SK-N-DZ (cell line): ENCODE data around the gene PLCD4.

Source experiments
- DNase-seq: peaks from one replicate; pipeline ENCODE4 v3.0.0-alpha.2; 2015; ENCODE audit warnings: low spot score
- small RNA-seq, 2 experiments: library from RNA; depleted of rRNA; stranded (forward); fragments of <200 nt; gene quantifications; one replicate each; pipeline ENCODE3, GENCODE V24; 2014

PLCD4 gene

DNA sequence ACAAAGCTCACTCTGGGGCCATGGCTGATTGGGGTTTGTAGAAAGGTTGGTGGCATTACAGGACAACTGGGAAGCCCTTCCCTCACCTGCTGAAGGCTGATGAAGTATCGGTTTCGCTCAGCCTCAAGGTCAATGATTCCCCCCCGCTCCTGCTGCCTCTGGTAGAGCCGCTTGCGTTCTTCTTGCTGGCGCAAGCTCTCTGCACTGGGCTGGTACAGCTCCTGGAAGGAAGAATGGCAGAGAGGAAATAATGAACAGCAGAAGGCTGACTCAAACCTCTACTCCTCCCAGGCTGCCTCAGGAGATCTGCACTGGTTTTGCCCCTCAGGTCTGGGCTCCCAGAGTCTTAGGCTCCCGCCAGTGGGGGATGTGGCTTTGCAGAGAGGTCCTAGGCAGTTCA is 57.0 kb downstream of the PLCD4 start:
- DNase-seq = no peak

DNA sequence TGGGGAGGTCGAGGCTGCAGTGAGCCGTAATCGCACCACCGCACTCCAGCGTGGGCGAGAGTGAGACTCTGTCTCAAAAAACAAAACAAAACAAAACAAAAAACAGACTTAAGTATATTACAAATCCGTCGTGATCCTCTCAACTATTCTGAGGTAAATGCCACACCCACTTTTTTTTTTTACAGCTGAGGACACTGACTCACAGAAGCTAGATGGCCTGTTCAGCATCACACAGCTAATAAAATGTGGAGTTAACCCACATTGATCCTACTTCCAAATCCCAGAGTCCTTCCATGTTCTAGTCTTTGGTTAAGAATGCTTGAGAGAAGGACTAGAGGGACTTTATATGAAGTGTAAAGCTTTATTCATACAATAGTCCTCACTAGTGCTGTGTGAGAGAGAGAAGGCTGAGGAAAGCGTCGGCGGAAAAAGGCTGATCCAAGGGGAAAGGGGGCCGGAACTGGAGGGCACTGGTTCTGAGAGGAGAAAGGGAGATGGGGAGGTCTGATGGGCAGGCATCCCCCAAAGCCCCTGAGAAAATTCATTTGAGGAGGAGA is 63.5 kb downstream of the PLCD4 start:
- DNase-seq = no peak

DNA sequence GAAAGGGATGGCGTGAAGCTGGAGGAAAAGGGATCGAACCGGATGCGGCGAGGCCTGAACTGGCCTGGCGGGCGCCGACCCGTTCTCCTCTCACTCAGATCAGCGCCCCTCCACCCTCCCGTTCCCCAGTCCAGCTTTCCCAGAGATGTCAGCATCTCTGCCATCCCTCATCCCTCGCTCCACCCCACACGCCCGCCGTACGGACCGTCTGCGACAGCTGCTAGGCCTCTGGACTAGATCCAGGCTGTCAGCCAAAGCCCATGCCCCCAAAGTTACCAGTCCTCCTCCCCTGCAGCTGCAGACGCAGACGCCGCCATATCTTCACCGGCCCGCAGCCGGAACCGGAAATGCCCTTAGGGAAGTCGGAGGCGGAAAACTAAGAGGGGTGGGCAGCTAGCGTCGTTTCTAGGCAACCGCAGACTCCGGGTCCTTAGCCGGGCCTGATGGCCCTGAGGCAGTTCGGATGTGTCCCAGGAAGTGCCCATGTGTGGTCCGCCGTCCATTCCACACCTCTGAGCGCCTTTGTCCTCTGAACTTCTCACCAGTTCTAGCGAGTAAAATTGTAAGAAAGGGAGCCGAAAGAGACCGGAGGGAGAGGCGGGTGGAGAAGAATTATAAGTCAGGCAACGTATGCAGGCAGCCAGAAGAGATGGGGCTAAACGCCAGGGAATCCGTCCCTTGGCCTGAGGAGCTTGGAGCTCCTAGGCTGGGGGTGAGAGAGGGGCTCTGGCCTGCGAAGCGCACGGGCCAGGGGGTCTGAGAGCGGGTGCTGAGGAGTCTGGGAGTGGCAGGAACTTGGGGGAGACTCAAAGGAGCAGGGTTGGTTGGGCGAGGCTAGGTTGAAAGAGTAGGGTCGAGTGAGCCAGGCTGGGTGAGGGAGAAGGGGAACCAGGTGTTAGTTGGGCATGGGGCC is 64.2 kb downstream of the PLCD4 start, which contains the start of the genes RNF25 and STK36:
RNF25 (minus strand) TSS at position 349 of the 913 bp plus-strand sequence; CDS start at position 317, 32 bp downstream.
STK36 (plus strand) TSS at position 433 of the 913 bp plus-strand sequence. CDS start 744 bp downstream, outside the sequence.
- peak; percentile 88 for DNase-seq

DNA sequence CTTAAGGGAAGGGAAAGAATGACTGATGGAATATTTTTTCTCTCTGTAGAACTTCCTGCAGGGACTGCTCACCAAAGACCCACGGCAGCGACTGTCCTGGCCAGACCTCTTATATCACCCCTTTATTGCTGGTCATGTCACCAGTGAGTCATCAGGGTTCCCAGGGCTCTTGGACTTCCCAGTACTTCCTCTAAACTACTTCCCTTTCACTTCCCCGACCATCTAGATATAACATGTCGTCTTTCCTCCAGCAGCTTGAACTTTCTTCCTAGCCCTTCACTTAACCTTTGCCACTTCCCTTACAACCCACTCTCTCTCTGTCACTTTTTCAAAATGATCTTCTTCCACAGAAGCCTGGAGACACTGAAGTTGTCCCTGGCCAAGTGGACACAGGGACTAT is 71.4 kb downstream of the PLCD4 start:
- no peak for DNase-seq

DNA sequence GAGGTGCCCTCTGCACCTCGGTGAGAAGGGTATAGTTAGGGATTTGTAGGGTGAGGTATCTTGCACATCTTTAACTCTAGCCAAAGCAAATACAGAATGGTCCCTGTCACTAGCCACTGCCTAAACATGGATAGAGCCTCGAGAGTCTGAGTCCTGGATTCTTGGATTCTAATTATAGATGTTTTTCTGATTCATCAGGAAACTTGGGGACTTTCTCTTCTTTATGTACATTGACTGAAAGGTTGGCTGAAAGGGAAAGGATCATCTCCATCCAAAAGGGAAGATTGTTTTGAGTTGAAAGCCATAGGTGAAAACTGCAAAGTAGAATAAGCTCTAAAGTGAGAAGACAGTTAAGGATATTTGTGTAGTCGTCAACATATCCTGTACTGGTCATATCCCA is 72.4 kb downstream of the PLCD4 start:
- no peak for DNase-seq

Small RNAs within 50 kb of the gene (small RNA-seq; reads per million reads assigned to genes)
- gene RNU6-136P = 0 reads per million in 2 experiments
